Daoy (cell line): ENCODE results near the gene PFN1. TPM values are rescaled to one million over a fixed set of nuclear protein-coding genes. Genes with fewer than 3 reads are reported as not detected.

Experiments
- DNase-seq: peaks from one replicate; pipeline ENCODE4 v3.0.0-alpha.2; 2015; ENCODE audit warnings: low read depth
- total RNA-seq: library from RNA; depleted of rRNA; stranded (reverse); fragments of >200 nt; shearing (Covaris generic); gene quantifications from 2 replicates; pipeline ENCODE4 v1.2.3, GENCODE V29; 2014

The PFN1 gene
- total RNA-seq, 1 experiment from 2014 or later, result 1,218 TPM

DNA sequence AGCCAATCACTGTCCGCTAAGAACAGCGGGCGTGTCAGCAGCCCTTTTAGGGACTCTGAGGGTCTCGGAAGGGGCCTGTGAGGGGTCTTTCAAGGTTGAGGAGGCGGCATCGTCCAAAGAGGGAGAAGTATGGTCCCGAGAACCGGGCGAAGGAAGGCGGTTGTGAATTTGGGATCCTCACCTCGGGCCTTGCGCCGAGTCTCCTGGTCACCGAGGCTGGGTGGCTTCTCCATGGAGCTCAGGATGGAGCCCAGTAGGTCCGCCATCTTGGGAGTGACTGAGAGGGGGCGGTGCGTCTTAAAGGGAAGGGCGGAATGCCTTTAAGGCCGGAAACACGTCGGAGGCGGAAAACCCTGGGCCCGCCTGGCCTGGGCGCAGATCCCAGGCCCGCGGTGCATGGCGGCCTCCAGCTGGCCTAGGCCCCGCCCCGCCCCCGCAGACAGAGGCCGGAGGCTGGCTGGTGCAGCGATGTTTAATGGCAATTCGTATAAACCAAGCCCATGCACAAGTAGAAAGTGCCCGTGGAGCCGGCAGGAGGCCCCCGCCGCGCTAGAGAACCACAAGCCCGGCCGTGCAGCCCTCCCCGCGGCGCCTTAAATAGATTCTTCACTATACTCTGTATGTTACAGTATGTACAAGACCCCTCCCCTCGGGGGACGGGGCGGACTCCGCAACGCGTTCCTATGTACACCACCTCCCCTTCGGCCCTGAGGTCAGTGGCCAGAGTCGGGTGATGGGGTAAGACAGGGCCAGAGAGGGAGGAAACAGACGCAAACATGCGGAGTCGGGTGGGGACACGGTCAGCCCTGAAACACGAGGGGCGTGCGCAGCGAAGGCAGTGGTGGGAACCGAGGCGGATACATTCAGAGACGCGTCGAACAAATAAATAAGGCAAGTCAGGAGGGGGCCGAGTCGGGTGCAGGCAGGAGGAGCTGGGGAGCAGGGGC lies 19.5 kb upstream of the PFN1 start, which contains the start of gene SPAG7:
SPAG7 (minus strand) TSS at position 279 of the 947 bp plus-strand sequence; CDS start at position 266, 13 bp downstream.
- DNase-seq, result peak; percentile 99

DNA sequence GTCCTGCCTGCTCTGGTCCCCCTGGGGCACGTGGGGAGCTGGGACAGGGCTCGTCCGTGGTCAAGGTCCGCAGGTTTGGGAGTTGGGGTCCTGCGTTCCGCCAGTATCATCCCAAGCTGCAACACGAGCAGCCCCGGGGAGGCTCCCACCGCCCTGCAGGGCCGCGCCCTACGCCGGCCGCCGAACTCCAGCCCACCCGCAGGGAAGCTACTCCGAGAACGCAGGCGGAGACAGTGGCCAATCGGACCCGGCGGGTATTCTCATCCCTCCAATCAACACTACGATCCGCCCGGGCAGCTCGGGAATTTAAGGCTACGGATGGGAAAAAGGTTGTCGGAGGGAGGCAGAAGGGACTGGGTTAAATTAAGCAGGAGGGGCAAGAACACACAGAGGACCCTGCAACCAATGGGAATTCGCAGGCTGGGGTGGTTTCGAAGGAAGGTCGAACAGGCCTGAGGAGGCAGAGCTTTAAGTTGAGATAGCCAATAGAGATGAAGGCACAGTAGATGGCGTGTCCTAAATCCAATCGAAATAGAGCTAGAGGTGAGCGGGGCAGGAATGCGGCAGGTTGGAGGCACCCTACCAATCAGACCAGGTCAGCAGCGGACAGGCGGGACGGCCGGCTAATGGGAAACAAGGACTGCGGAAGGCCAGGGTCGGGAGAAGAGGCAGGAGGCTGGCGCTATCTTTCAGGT lies 18.7 kb upstream of the PFN1 start:
- DNase-seq, result peak; percentile 100

- DNase-seq, result no peak
Measured at GRCh38 chr17:4965311-4965986, 17.1 kb upstream of the PFN1 start.

DNA sequence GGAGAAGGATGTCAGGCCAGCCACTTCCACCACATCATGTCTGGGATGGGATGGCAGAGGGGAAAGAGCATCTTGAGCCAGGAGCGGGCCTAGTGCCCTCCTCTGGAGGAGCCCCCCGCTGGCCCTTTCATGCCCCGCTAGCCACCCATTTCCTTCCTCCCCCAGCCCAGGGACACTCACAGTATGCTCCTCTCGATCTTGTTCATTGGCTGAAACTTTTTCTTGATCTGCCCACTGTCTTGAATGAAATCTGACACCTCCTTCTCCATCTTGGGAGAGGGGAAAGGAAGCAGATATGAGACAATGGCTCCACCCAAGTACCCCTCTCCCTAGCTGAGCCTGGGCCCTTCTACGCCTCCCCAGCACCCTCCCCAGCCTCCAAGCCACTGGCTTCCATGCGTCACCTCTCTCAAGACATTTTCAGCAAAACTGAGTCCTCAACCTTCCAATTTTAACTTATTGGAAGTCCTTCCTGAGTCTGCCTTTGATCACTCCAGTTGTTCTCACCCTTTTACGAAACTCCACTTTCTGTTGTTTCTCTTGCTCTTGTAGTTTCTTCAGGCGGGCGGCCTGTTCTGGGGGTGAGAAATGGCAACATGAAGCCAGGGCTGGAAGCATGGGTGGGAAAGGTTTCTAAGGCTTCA lies 12.1 kb upstream of the PFN1 start:
- no peak for DNase-seq

- no peak for DNase-seq
Measured at GRCh38 chr17:4959261-4959965, 11.1 kb upstream of the PFN1 start.

DNA sequence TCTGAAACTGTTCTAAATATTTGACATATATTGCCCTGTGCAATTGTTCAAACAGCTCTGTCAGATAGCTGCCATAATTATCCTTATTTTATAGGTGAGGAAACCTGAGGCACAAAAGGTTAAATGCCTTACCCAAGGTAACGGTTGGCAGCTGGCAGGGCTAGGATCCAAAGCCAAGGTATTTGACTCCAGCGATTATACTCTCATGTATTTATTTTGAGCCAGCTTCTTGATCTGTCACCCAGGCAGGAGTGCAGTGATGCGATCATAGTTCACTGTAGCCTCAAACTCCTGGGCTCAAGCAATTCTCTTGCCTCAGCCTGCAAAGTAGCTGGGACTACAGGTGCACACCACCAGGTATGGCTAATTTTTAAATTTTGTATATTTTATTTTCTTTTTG lies 9.8 kb upstream of the PFN1 start:
- no peak for DNase-seq

GRCh38 chr17:4956493-4957061 lies 8.2 kb upstream of the PFN1 start:
- DNase-seq, result no peak

DNA sequence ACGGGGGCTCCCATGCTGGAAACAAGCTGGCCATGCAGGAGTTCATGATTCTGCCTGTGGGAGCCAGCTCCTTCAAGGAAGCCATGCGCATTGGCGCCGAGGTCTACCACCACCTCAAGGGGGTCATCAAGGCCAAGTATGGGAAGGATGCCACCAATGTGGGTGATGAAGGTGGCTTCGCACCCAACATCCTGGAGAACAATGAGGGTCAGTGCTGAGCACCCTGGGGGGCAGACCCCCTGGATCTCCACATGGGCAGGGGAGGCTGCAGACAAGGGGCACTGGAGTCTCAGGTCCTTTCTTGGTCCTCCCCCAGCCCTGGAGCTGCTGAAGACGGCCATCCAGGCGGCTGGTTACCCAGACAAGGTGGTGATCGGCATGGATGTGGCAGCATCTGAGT lies 6.8 kb upstream of the PFN1 start:
- DNase-seq, result no peak

GRCh38 chr17:4953451-4953961 lies 5.2 kb upstream of the PFN1 start:
- peak; percentile 79 for DNase-seq

GRCh38 chr17:4951486-4951885 lies 3.2 kb upstream of the PFN1 start:
- no peak for DNase-seq

DNA sequence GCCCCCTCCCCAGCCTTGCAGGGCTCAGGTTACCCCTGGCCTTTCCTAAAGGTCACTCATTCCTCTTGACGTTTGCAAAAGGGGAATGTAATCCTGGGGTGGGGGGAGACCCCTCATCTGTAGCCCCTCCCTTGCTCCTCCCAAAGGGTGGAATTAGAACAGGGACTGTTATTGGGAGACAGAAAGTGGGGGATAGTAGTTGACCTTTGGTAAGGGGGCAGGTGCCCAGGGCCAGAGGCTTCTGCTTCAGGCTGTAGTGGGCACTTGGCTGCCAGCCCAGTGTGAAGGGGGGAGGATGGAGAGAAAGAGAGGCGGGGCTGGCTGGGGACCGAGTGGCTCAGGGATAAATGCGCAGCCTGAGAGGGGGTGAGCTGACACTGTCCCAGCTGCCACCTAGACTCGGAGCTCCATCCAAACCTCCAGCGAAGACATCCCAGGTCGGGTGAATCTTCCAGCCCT lies 2.4 kb upstream of the PFN1 start, which contains the start of gene ENO3:
ENO3 (plus strand) TSS at position 374 of the 459 bp plus-strand sequence. CDS start 711 bp downstream, outside the sequence.
- no peak for DNase-seq

DNA sequence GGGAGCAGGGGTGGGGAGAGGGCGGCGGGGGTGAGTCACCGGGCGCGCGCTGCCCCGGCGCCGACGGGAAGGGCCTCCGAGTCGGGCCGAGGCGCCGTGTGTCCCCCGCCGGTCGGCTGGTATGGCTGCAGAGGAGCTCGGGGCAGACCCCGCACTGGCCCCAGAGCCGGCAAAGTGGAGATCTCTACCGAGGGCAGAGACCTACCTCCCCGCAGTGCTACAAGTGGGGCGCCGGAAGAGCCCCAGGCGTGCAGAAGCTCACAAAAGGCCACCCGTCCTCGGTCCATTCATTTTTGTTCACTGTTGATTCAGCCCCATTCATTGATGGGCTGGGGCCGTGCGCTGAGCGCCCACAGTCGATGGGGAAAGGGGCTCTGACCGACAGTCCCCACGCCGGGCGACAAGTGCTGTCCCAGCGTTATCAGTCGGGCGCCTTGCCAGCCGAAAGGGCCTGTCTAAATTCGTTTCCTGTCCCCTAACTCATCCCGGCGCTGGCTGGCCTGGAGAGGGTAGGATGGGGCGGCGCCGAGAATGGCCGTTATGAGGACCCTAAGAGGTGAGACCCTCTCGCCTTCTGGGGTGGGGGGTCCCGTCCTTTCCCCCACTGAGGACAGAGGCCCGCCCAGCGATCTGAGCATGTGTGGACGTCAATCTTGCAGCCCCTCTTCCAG lies 1.9 kb upstream of the PFN1 start:
- no peak for DNase-seq

GRCh38 chr17:4949321-4950074 lies 1.2 kb upstream of the PFN1 start:
- DNase-seq, result peak; percentile 83

DNA sequence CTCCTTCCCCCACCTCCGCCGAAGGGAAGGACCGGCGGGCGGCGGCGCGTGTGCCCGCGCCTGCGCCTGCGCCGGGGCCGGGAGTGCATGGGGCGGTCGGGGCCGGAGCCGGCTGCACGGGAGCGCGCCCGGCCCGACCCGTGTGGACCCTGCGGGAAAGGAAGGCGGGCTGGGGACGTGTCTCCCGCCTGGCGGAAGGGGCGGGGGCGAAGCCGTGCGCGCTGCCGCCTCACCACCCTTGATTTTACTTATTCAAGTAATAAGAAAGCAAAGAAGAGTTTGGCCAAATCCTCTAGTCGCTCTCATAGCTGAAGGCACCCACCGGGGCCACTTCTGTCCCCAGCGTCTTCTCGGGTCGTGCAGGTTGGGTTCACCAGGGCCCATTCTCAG lies 596 bp upstream of the PFN1 start:
- DNase-seq, result peak; percentile 96

DNA sequence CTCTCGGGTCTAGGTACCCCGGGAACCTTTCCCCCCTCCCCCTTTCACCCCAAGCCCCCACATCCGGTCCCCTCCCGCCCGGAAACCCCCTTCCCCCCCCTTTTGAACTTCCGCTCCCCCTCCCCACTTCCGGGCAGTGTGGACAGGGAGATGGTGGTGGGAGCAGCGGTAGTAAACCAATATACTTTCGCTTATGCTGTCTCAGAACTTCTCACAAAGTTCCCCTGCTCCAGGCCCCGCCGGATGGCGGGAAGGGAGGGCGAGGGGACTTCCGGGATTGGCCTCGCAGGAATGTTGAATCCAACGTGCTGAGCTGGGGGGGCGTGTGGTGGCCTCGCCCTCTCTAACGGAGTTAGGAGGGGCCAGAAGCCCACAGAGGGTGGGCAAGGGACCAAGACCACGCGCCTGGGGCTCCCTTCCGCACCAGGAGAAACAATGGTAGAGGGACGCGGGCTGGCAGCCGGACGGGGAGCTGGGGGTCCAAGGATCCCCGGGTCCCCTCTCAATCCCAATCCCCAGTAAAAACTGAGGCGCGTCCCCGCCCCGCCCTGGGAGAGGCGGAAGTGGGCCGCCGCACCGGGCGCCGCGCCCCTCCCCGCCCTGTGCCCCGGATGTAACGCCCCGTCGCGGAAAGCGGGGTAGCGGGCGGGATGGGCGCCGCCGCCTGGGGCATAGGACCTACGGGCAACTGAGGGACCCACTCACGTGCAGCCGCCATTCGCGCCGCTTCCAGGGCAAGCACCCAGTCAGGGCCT lies 742 bp downstream of the PFN1 start:
- peak; percentile 72 for DNase-seq

DNA sequence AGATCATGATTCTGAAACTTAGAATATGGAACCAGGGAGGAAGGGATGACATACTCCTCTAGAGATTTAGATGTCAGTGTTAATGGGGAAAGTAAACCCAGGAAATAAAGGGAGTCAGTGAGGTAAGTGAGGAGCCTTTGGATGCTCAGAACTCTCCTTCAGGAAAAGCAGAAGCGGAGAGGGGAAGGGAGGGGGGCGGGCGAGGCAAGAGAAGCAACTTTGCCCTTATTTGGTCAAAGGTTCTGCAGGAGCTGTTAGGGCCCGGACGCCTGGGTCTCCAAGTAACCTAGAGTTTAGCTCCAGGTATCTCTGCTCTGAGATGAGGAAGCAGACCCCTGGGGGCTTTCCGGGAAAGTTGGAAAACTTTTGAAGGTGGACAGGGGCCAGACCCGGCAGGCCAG lies 1.3 kb downstream of the PFN1 start:
- no peak for DNase-seq

DNA sequence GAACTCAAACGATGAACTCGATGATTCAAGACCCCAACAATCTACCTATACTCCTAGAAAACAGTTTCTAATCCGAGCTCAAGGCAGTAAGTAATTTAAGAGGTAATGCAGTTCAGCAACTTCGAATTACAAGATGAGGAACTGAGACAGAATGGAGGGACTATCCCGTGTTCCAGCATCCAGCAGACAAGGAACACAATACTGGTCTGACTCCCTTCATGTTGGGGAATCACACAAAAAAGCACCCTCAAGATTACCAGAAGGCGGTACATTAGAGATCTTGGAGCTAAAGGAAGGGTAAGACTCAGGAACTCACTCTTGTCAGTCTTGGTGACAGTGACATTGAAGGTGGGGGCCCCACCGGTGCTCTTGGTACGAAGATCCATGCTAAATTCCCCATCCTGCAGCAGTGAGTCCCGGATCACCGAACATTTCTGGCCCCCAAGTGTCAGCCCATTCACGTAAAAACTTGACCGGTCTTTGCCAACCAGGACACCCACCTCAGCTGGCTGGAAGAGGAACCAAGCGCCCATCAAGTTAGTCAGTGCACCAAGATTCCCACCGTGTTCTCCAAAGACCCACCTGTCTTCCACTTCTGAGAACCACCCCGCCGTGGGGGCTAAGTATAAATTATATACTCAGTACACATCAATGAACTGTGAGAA lies 1.9 kb downstream of the PFN1 start:
- DNase-seq, result no peak

- no peak for DNase-seq
Measured at GRCh38 chr17:4945944-4946280, 2.4 kb downstream of the PFN1 start.
